Stimulated activated CD4-positive, alpha-beta T cell treated with anti-CD3 and anti-CD28 coated beads, Interleukin-4, amount 100 ng/mL, for 4 hours (primary cell): ENCODE data around the gene CXXC1.
"Not testable (repeated sequence)": the region's sequence is repeated elsewhere in the genome, so short reads cannot be mapped to it uniquely, and the experiment has no call there.

Experiments
- DNase-seq, 2 experiments: peaks; one replicate each; pipeline ENCODE4 v3.0.0-alpha.2; 2020

CXXC1 gene

GRCh38 chr18:50287441-50288347, at the start of gene CXXC1:
Gene CXXC1, minus strand, starts transcription at chr18:50287692. Its CDS starts 103 bp downstream, at chr18:50287589.
- DNase-seq = peak; percentile 92 to 98

GRCh38 chr18:50334546-50335152, 47.2 kb upstream of the CXXC1 start:
- no peak for DNase-seq

DNA sequence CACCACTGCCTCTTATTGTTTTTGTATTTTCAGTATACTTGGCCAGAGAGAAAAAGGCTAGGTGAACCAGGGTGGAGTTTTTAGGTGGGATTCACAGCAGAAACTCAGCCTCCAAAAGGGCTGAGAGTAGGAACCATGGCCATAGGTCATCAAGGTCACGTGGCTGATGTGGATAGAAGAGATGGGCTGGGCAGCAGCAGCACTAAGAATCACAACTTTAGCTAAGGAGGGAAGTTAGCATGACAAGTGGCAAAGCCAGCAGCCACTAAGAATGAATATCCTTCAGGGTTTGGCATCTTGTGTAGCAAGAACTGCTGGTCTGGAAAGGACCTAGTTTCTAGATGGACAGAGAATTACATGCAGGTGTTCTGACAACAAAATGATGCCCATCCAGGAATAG, 44.2 kb upstream of the CXXC1 start:
- DNase-seq = no peak

- DNase-seq = no peak
Measured at GRCh38 chr18:50330176-50330575, 42.7 kb upstream of the CXXC1 start.

- no peak for DNase-seq
Measured at GRCh38 chr18:50327983-50328382, 40.5 kb upstream of the CXXC1 start.

- no peak for DNase-seq
Measured at GRCh38 chr18:50320719-50321118, 33.2 kb upstream of the CXXC1 start.

DNA sequence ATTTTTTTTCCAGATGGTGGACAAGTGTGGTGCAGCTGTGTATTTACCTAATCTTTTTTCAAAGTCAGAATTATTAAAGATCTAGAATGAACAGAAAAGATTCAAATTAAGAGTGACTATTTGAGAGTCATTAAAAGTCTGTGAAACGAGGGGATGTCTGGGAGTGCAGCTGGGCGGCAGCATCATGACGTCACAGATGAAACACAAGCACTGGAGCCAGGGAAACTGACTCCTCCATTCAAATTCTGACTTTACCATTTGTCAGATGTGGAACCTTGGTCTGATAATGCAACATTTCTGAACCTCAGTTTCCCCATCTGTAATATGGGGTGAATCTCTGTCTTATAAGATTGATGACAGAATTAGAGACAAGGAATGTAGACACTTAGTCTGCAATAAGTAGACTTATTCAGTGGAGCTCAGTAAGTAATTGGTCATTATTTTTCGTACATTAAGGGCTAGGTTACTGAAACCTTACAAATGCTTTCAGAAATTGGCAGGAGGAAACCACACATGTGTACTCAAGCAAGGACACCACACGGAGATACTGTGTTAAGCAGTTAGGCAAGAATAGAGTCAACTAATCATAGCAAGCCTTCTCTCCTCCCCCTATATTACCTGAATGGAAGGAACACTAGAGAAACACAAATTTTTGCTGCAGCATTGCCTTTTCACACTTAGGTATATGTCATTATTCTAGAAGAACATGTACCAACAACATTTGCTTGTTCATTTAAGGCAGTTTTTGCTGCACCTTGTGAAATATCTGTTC, 27.8 kb upstream of the CXXC1 start:
- DNase-seq = no peak

DNA sequence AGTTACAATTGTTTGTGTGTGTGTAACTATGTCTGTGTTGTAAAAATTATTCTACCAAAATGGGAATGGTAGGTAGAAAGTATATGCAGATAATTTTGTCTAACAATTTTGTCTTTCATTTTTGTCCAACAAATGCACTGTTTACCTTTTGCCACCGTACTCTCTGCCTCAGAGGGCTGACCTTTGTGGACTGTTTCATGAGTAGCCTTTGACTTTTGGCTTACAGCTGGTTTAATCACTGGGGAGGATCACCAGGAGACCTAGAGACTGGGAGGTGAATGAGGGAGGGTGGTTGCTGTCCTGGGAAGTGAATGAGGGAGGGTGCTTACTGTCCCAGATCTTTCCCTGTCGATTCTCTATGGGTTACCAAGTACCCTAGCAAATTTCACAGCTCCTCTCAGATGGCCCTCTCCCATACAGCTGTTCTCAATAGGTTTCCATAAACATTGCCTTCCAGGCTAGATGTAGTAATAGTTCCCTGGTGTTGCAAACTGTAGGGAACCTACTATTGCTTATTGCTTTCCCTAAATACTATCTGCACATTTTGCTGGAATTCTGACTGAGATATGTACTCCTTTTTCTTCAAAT, 26.5 kb upstream of the CXXC1 start:
- DNase-seq = no peak

- DNase-seq = no peak
Measured at GRCh38 chr18:50313031-50313607, 25.6 kb upstream of the CXXC1 start.

DNA sequence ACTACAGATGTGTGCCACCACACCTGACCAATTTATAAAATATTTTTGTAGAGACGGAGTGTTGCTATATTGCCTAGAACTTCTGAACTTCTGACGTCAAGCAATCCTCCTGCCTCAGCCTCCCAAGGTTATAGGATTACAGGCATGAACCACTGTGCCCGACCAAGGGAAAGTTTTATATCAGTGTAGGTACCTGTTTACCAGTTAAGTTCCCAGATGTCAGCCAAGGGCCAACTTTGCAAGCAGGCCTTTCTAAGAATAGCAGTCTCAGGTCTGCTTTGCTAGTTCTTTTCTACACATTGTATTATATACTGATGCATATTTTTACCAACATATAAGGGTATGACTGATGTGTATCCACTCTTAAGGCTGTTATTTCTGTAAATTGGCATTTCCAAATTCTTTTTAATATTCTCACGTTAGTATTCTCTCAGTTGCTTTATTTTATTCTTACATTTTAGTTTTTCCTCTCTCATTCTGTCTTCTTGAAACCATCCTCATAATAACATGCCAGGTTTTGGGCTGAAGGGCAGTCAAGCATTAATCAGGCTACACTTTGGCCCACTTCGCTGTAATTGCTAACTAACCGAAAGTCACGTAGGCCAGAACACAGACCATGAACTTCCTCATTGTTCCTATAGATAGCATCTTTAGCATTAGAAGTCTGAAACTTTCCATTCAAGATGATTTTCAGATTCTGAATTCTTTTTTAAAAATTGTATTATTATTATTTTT, 25.0 kb upstream of the CXXC1 start:
- no peak for DNase-seq

DNA sequence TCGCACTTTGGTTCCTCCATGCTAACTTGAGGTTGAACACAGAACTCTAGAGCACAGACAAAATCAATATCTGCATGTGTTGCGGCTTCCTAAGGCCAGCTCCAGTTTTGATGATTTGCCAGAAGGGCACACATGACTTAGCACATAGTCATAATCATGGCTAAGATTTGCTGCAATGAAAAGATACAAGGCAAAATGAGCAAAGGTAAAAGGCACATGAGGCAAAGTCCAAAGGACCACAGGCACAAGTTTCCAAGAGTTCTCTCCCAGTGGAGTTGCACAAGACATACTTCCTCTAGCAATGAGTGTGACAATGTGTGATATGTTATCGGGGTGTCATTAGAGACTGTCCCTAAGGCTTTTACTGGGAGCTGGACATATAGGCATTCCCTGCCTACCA, 24.2 kb upstream of the CXXC1 start:
- no peak for DNase-seq

- DNase-seq = no peak
Measured at GRCh38 chr18:50310080-50310479, 22.6 kb upstream of the CXXC1 start.

- not testable (repeated sequence) for DNase-seq
Measured at GRCh38 chr18:50308851-50309250, 21.4 kb upstream of the CXXC1 start.

DNA sequence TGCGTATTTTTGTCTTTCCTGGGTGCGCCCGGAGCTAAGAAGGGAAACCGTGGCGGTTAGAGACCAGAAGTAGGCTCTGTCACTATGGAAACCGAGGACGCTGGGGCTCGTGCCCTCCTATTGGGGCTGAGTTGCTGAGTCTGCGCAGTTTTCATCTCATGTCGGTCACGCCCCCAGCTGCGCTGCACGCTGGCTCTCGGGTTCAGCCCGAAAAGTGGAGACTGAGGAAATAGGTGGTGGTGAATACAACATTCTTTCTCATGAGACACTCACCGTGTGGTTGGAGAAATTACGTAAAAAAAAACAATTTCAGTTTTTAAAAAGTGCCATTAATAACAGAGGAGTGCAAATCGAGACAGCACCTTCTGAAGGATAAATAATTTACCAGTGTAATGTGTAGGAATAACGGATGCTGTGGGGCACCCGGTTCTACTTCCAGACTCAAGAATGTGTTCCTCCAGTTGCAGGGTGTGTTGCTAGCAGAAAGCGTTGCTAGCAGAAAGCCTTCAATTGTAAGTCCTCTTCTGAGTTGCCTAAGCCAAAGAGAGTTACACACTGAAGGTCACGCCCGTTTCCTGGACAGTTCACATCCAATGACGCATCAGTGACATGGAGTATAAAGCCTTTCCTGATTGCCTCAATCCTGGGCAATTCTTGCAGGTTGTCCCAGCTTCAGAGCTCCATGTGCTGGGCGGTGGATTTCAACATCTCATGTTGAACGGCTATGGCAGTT, 20.4 kb upstream of the CXXC1 start:
- DNase-seq = peak; percentile 83 to 90

GRCh38 chr18:50307400-50307737, 19.9 kb upstream of the CXXC1 start:
- no peak for DNase-seq

DNA sequence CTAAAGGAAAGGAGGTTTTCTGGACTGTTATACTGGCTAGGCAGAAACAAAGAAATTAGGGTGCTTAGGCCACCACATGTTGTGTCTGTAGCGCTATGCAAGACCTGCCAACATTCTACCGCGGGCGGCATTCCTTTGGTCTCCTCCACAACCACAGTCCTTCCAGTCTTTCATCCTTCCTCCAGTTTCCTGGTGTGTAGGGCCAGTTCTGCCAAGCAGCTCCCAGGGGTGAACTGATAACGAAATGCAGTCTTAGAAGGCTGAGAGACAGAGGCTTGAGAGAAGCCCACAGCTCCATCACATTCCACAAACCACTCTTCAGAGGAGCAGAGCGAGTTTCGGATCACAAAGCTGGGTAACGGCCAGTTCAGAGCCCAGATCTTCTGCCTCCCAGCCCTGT, 19.5 kb upstream of the CXXC1 start:
- DNase-seq = no peak

GRCh38 chr18:50301074-50301473, 13.6 kb upstream of the CXXC1 start:
- DNase-seq = no peak

- no peak for DNase-seq
Measured at GRCh38 chr18:50299626-50300388, 12.3 kb upstream of the CXXC1 start.

DNA sequence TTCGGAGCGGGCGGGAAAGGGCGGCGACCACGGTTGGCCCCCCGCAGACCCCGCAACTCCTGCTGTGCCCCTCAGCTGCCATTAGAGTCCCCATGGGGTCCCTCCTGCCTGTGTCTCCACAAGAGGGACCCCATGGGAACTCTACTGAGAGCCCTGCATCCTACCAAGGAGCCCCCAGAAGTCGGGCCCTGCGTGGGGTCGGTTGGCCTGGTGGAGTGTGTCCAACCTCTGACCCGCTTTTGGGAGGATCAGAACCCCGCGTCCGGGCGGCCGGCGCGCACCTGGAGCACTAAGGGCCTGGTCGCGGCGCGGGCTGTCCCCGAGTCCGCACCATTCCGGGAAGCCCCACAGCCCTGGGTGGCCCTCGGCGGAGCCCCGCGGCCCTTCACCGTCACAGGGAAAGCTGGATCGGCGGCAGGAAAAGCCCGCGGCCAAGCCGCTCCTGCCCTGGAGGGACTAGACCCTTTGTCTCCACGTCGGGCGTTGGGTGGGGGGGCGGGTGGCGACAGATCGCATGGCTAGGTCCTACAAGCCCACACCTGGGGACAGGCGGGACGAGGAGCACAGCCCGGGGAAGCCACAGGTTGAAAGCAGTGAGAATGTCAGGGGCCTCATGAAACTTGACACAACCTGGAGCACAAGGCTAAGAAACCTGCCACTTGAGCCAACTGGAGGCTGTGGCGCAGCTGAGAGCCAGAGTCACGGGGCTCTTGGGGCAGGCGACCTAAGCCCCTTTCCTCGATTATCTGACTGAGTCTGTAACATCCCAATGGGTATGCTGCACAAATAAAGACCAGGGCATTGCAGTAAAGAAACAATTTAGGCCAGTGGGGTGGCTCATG, 11.2 kb upstream of the CXXC1 start:
- DNase-seq = no peak
